A673 (cell line): ENCODE data around the gene MARCHF2. TPM values are rescaled to one million over a fixed set of nuclear protein-coding genes. Genes with fewer than 3 reads are reported as not detected.

Experiments
- BruUV-seq: library from RNA; stranded (reverse); fragments of 400-500 nt; replicated peaks from 2 replicates; lab custom pipeline; 2021; lab: Mats Ljungman, UMichigan
- CTCF ChIA-PET: fragments of 300-600 bp; sonication (Branson Sonifier 250); formaldehyde crosslinking; loops from one replicate; lab custom pipeline; 2022; ENCODE audit warnings: antibody characterized with exemption; lab: Charles Lee
- POLR2A ChIA-PET: fragments of 300-600 bp; sonication (Branson Sonifier 250); formaldehyde crosslinking; loops from one replicate; lab custom pipeline; 2022; ENCODE audit warnings: antibody characterized with exemption; ENCODE audit not compliant: low non-redundant PET; lab: Charles Lee
- DNase-seq: peaks from one replicate; pipeline ENCODE4 v3.0.0-alpha.2; 2015; ENCODE audit warnings: low spot score
- H3K27ac ChIP-seq: fragments of 200-600 bp; sonication (generic); 2 replicates; pipeline ENCODE4 v1.5.1; 2016; ENCODE audit warnings: mixed run types, low read depth, mild to moderate bottlenecking, mixed read lengths, antibody characterized with exemption, low read length; ENCODE audit not compliant: poor library complexity, severe bottlenecking
- H3K27me3 ChIP-seq: fragments of 200-600 bp; sonication (generic); replicated peaks from 2 replicates; pipeline ENCODE4 v1.6.1; 2017; ENCODE audit warnings: mixed run types, low read depth, mild to moderate bottlenecking, mixed read lengths, antibody characterized with exemption, low read length; ENCODE audit not compliant: insufficient read depth, poor library complexity
- H3K36me3 ChIP-seq: fragments of 200-600 bp; sonication (generic); 2 replicates; pipeline ENCODE4 v1.6.1; 2016; ENCODE audit warnings: mixed run types, mild to moderate bottlenecking, mixed read lengths, antibody characterized with exemption, low read length; ENCODE audit not compliant: insufficient read depth, poor library complexity, severe bottlenecking
- H3K4me1 ChIP-seq: fragments of 200-600 bp; sonication (generic); 2 replicates; pipeline ENCODE4 v1.6.1; 2017; ENCODE audit warnings: mixed run types, mild to moderate bottlenecking, mixed read lengths, antibody characterized with exemption, low read length; ENCODE audit not compliant: insufficient read depth, poor library complexity, severe bottlenecking
- H3K4me3 ChIP-seq: fragments of 200-600 bp; sonication (generic); 2 replicates; pipeline ENCODE4 v1.5.1; 2016; ENCODE audit warnings: low read depth, mixed run types, mild to moderate bottlenecking, mixed read lengths, low read length; ENCODE audit not compliant: poor library complexity, severe bottlenecking
- H3K9me3 ChIP-seq: fragments of 200-600 bp; sonication (generic); 2 replicates; pipeline ENCODE4 v1.6.1; 2016; ENCODE audit warnings: mixed run types, low read depth, mild to moderate bottlenecking, mixed read lengths, antibody characterized with exemption, low read length; ENCODE audit not compliant: poor library complexity, severe bottlenecking
- EZH2 ChIP-seq: fragments of 200-600 bp; sonication (generic); IDR thresholded peaks from 2 replicates; pipeline ENCODE4 v1.6.1; 2017; ENCODE audit warnings: borderline replicate concordance, low read depth, mild to moderate bottlenecking, mixed read lengths, antibody characterized with exemption, low read length; ENCODE audit not compliant: poor library complexity, severe bottlenecking
- intact Hi-C: fragments of 100-400 bp; cut with micrococcal nuclease; formaldehyde crosslinking; loops from one replicate; pipeline ENCODE4 v1.10.0; 2022; ENCODE audit not compliant: unreplicated experiment
- microRNA-seq: library from miRNA; unstranded; fragments of <30 nt; microRNA quantifications from one replicate; pipeline ENCODE4 v1.2.0, GENCODE V29; 2021
- total RNA-seq: library from RNA; stranded (reverse); gene quantifications from 2 replicates; pipeline ENCODE4 v1.2.3, GENCODE V29; 2021
- TF ChIP-seq, protein P1 (sequence below): fragments of 300-800, 200-600 bp; sonication (generic); conservative IDR thresholded peaks from 2 replicates; pipeline ENCODE4 v1.5.1; 2017; ENCODE audit warnings: low read depth, mild to moderate bottlenecking, antibody characterized with exemption, low read length, moderate library complexity, mixed read lengths

The MARCHF2 gene
- total RNA-seq, 1 experiment from 2014 or later = 8.8 TPM

DNA sequence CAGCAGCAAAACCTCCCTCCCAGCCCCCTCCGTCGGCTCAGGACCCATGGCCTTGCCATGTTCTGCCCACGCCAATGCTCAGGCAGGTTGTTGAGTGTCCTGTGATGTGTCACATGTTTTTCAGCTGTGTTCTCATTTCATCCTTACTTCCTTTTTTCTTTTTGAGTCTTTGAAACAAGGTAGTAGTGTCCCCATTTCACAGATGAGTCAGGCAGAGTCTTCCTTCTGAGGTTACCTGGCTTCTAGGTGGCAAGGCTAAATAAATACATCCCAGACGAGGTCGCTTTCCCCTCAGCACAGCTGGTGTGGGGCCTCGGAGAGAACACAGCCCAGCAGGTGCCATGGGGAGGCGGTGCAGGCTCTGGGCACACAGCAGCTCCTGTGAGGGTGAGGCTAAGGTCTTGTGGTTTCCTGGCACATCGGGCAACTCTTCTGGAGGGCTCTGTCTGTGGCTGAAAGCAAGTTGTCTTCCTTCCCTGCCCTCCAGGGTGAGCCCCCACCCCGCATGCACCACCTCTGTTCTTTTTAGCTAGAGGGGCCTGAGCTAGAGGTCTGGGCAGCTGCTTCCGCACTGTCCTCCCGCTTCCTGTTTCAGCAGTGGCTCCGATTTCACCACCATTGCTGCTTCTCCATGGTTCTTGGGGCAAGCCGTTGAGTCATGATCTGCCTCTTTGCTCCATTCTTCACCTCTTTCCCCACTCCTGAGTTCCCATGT, 74.2 kb downstream of the MARCHF2 start:
- H3K4me1 ChIP-seq = no peaks in the 10 kb centered on the region
- CTCF ChIA-PET = no interaction called here
- H3K27ac ChIP-seq = no peak overlapping the region
- peaks cover 68% of the 10 kb centered on the region for H3K36me3 ChIP-seq
- no peaks in the 10 kb centered on the region for H3K9me3 ChIP-seq
- no peak overlapping the region for H3K4me3 ChIP-seq
- BruUV-seq = no TSS peak
- no peak for DNase-seq
- H3K27me3 ChIP-seq = no peaks in the 10 kb centered on the region
- POLR2A ChIA-PET = no interaction called here
- intact Hi-C loops = no loop called here
- TF ChIP-seq, protein P1, sequence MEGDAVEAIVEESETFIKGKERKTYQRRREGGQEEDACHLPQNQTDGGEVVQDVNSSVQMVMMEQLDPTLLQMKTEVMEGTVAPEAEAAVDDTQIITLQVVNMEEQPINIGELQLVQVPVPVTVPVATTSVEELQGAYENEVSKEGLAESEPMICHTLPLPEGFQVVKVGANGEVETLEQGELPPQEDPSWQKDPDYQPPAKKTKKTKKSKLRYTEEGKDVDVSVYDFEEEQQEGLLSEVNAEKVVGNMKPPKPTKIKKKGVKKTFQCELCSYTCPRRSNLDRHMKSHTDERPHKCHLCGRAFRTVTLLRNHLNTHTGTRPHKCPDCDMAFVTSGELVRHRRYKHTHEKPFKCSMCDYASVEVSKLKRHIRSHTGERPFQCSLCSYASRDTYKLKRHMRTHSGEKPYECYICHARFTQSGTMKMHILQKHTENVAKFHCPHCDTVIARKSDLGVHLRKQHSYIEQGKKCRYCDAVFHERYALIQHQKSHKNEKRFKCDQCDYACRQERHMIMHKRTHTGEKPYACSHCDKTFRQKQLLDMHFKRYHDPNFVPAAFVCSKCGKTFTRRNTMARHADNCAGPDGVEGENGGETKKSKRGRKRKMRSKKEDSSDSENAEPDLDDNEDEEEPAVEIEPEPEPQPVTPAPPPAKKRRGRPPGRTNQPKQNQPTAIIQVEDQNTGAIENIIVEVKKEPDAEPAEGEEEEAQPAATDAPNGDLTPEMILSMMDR = no peak
- TF ChIP-seq EZH2 = no peak

- no peaks in the 10 kb centered on the region for H3K27me3 ChIP-seq
- no peak overlapping the region for H3K4me3 ChIP-seq
- BruUV-seq = no TSS peak
- no peak overlapping the region for H3K27ac ChIP-seq
- TF ChIP-seq EZH2 = no peak
- TF ChIP-seq, protein P1 = no peak
- peaks cover 57% of the 10 kb centered on the region for H3K36me3 ChIP-seq
- H3K9me3 ChIP-seq = no peaks in the 10 kb centered on the region
- no peak for DNase-seq
- ChIA-PET POLR2A (no interaction called here), CTCF (no interaction called here)
- no peaks in the 10 kb centered on the region for H3K4me1 ChIP-seq
- intact Hi-C loops = no loop called here
These were observed 75.3 kb downstream of the MARCHF2 start for GRCh38 chr19:8488365-8488764.

Small RNA genes lying within 50 kb of the gene (microRNA-seq; reads per million reads assigned to microRNA genes)
- not detected for gene MIR4999

Other genes starting within 250 kb of the MARCHF2 start
- 4.8 and 9.3 TPM in 2 replicates for gene CERS4, start 203.9 kb upstream of the MARCHF2 start, total RNA-seq
- gene CD320, start 104.9 kb upstream of the MARCHF2 start, total RNA-seq = 121 and 135 TPM in 2 replicates
- 70.2 and 83.5 TPM in 2 replicates for gene NDUFA7, start 91.9 kb upstream of the MARCHF2 start, total RNA-seq
- gene RPS28, start 91.8 kb upstream of the MARCHF2 start, total RNA-seq = 1,301 and 1,324 TPM in 2 replicates
- gene KANK3, start 70.0 kb upstream of the MARCHF2 start, total RNA-seq = 0.73 and 1.1 TPM in 2 replicates
- 1.1 and 1.7 TPM in 2 replicates for gene ANGPTL4, start 49.1 kb upstream of the MARCHF2 start, total RNA-seq
- gene RAB11B, start 22.9 kb upstream of the MARCHF2 start, total RNA-seq = 88.7 and 91.4 TPM in 2 replicates
- 413 and 436 TPM in 2 replicates for gene HNRNPM, start 31.7 kb downstream of the MARCHF2 start, total RNA-seq
- 0.42 and 0.49 TPM in 2 replicates for gene PRAM1, start 89.3 kb downstream of the MARCHF2 start, total RNA-seq
- gene ZNF414, start 100.9 kb downstream of the MARCHF2 start, total RNA-seq = 26.0 and 26.7 TPM in 2 replicates
- 0.26 and 0.37 TPM in 2 replicates for gene MYO1F, start 164.1 kb downstream of the MARCHF2 start, total RNA-seq
- gene ADAMTS10, start 197.4 kb downstream of the MARCHF2 start, total RNA-seq = 29.5 and 40.5 TPM in 2 replicates
- gene NFILZ, start 217.3 kb downstream of the MARCHF2 start, total RNA-seq = not detected in 2 replicates